H1 (cell line): ENCODE data around the gene ATP10D. TPM values are rescaled to one million over a fixed set of nuclear protein-coding genes. Genes with fewer than 3 reads are reported as not detected.

ENCODE experiments used
- CTCF ChIA-PET: fragments of 300-600 bp; sonication (Branson Sonifier 250); formaldehyde crosslinking; loops from one replicate; lab custom pipeline; 2021; ENCODE audit not compliant: partially characterized antibody; lab: Charles Lee
- POLR2A ChIA-PET: fragments of 300-600 bp; sonication (Branson Sonifier 250); formaldehyde crosslinking; loops from one replicate; lab custom pipeline; 2021; ENCODE audit warnings: inconsistent platforms; ENCODE audit not compliant: partially characterized antibody; lab: Charles Lee
- DNase-seq, 2 experiments: peaks; one replicate each; pipeline versions ENCODE4 v3.0.0 to v3.0.0-alpha.2; 2010 to 2022; ENCODE audit warnings: low spot score in 2 of 2, low read depth in 1 of 2, mixed read lengths in 1 of 2
- FAIRE-seq: peaks from 2 replicates; lab custom pipeline; 2011; peaks lifted over from hg19 to GRCh38; lab: Jason Lieb, UNC
- H2AFZ ChIP-seq: 2 replicates; pipeline ENCODE4 v1.8.1; 2012; ENCODE audit warnings: low read length, inconsistent platforms
- H2AK5ac ChIP-seq: 2 replicates; pipeline ENCODE4 v1.6.1; 2013; ENCODE audit warnings: low read depth, low read length
- H2BK120ac ChIP-seq: replicated peaks from 2 replicates; pipeline ENCODE3; 2013; ENCODE audit warnings: low read depth, low read length, inconsistent platforms
- H2BK12ac ChIP-seq: 2 replicates; pipeline ENCODE4 v1.6.1; 2013; ENCODE audit warnings: low read depth, low read length
- H2BK15ac ChIP-seq: 2 replicates; pipeline ENCODE4 v1.6.1; 2013; ENCODE audit warnings: low read length
- H2BK20ac ChIP-seq: 2 replicates; pipeline ENCODE4 v1.6.1; 2013; ENCODE audit warnings: low read length
- H2BK5ac ChIP-seq: 2 replicates; pipeline ENCODE4 v1.6.1; 2013; ENCODE audit warnings: low read depth, low read length
- H3K14ac ChIP-seq: 2 replicates; pipeline ENCODE4 v1.6.1; 2013; ENCODE audit warnings: inconsistent platforms; ENCODE audit not compliant: insufficient read length
- H3K18ac ChIP-seq: 2 replicates; pipeline ENCODE4 v1.6.1; 2013; ENCODE audit warnings: low read length; ENCODE audit errors: extremely low read depth
- H3K23ac ChIP-seq: 2 replicates; pipeline ENCODE4 v1.6.1; 2013; ENCODE audit warnings: inconsistent platforms; ENCODE audit not compliant: insufficient read length
- H3K23me2 ChIP-seq: 2 replicates; pipeline ENCODE4 v1.6.1; 2013; ENCODE audit warnings: low read depth, low read length
- H3K27ac ChIP-seq: 2 replicates; pipeline ENCODE4 v1.6.1; 2011; ENCODE audit warnings: low read depth, low read length, inconsistent platforms
- H3K27me3 ChIP-seq, 4 experiments: replicated peaks in 1 of 4; 1 replicate in 1 of 4; 2 replicates in 3 of 4; pipeline versions ENCODE4 v1.6.1 to v1.8.1; 2011 to 2013; ENCODE audit warnings: low read length in 3 of 4, mild to moderate bottlenecking in 3 of 4, inconsistent platforms in 2 of 4, mixed read lengths in 2 of 4, moderate library complexity in 1 of 4; ENCODE audit not compliant: control insufficient read depth in 3 of 4, insufficient read depth in 3 of 4; ENCODE audit errors: extremely low read depth in 1 of 4
- H3K36me3 ChIP-seq, 4 experiments: 2 replicates each; pipeline versions ENCODE4 v1.6.1 to v1.8.1; 2011 to 2013; ENCODE audit warnings: mild to moderate bottlenecking in 4 of 4, low read length in 3 of 4, moderate library complexity in 2 of 4, control low read depth in 1 of 4, inconsistent platforms in 1 of 4; ENCODE audit not compliant: insufficient read depth in 4 of 4, control insufficient read depth in 2 of 4
- H3K4ac ChIP-seq: replicated peaks from 2 replicates; pipeline ENCODE3; 2013; ENCODE audit warnings: low read length, low read depth, mixed read lengths, inconsistent platforms; ENCODE audit not compliant: insufficient read length
- H3K4me1 ChIP-seq, 4 experiments: replicated peaks in 1 of 4; 1 replicate in 1 of 4; 2 replicates in 3 of 4; pipeline versions ENCODE4 v1.6.1 to v1.8.1; 2011 to 2013; ENCODE audit warnings: low read length in 3 of 4, inconsistent platforms in 2 of 4, mixed read lengths in 1 of 4; ENCODE audit not compliant: insufficient read depth in 4 of 4, control insufficient read depth in 3 of 4
- H3K4me2 ChIP-seq, 2 experiments: 2 replicates each; pipeline versions ENCODE4 v1.6.1 to v1.8.1; 2011 to 2013; ENCODE audit warnings: low read depth in 2 of 2, low read length in 2 of 2, control low read depth in 1 of 2, inconsistent platforms in 1 of 2, mild to moderate bottlenecking in 1 of 2; ENCODE audit not compliant: insufficient read depth in 1 of 2
- H3K4me3 ChIP-seq, 4 experiments: fragments of 200-600, 300-600 bp in 1 of 4; sonication (generic), shearing (Covaris generic), sonication (Bioruptor Twin) in 1 of 4; 2 replicates each; pipeline versions ENCODE4 v1.5.1 to v1.8.1; 2011 to 2016; ENCODE audit warnings: low read length in 4 of 4, low read depth in 3 of 4, control low read depth in 2 of 4, inconsistent platforms in 2 of 4, mild to moderate bottlenecking in 2 of 4, mixed read lengths in 1 of 4, moderate library complexity in 1 of 4; ENCODE audit not compliant: insufficient read depth in 2 of 4; ENCODE audit errors: extremely low read depth in 1 of 4
- H3K56ac ChIP-seq: replicated peaks from 2 replicates; pipeline ENCODE3; 2013; ENCODE audit warnings: low read depth, mild to moderate bottlenecking, mixed read lengths, low read length, inconsistent platforms; ENCODE audit not compliant: insufficient read length
- H3K79me1 ChIP-seq: 2 replicates; pipeline ENCODE4 v1.6.1; 2013; ENCODE audit warnings: low read depth, low read length, control low read depth
- H3K79me2 ChIP-seq, 2 experiments: 2 replicates each; pipeline versions ENCODE4 v1.6.1 to v1.8.1; 2012 to 2013; ENCODE audit warnings: low read length in 2 of 2, mild to moderate bottlenecking in 2 of 2, inconsistent platforms in 1 of 2; ENCODE audit not compliant: insufficient read depth in 2 of 2, control insufficient read depth in 1 of 2
- H3K9ac ChIP-seq, 4 experiments: replicated peaks in 1 of 4; 1 replicate in 1 of 4; 2 replicates in 3 of 4; pipeline versions ENCODE4 v1.6.1 to v1.8.1; 2011 to 2013; ENCODE audit warnings: low read depth in 3 of 4, low read length in 3 of 4, control low read depth in 2 of 4, mild to moderate bottlenecking in 2 of 4, moderate library complexity in 2 of 4, inconsistent platforms in 1 of 4; ENCODE audit errors: extremely low read depth in 1 of 4
- H3K9me3 ChIP-seq, 2 experiments: 2 replicates each; pipeline versions ENCODE4 v1.6.1 to v1.8.1; 2012 to 2013; ENCODE audit warnings: mild to moderate bottlenecking in 2 of 2, moderate library complexity in 2 of 2, control low read depth in 1 of 2, inconsistent platforms in 1 of 2, low read depth in 1 of 2, low read length in 1 of 2, mixed read lengths in 1 of 2; ENCODE audit not compliant: insufficient read depth in 2 of 2
- H4K20me1 ChIP-seq, 2 experiments: replicated peaks in 1 of 2; 2 replicates each; pipeline versions ENCODE3 to v1.8.1; 2011 to 2013; ENCODE audit warnings: inconsistent platforms in 2 of 2, low read length in 2 of 2, mild to moderate bottlenecking in 1 of 2; ENCODE audit not compliant: insufficient read depth in 2 of 2, control insufficient read depth in 1 of 2
- H4K5ac ChIP-seq: 2 replicates; pipeline ENCODE4 v1.6.1; 2013; ENCODE audit warnings: low read length, low read depth, mixed read lengths, inconsistent platforms; ENCODE audit not compliant: insufficient read length
- H4K8ac ChIP-seq: 2 replicates; pipeline ENCODE4 v1.8.0; 2013; ENCODE audit warnings: mild to moderate bottlenecking, moderate library complexity, low read length, inconsistent platforms; ENCODE audit not compliant: insufficient read depth; ENCODE audit errors: extremely low read depth
- H4K91ac ChIP-seq: replicated peaks from 2 replicates; pipeline ENCODE3; 2013; ENCODE audit warnings: low read length, mixed read lengths, inconsistent platforms; ENCODE audit not compliant: insufficient read length
- GABPA ChIP-seq: IDR thresholded peaks from 2 replicates; pipeline ENCODE4 v1.6.1; 2011; ENCODE audit warnings: mild to moderate bottlenecking, low read length, moderate library complexity, borderline replicate concordance; ENCODE audit not compliant: insufficient read depth
- HDAC2 ChIP-seq, 2 experiments: fragments of 300-600 bp in 1 of 2; sonication (generic) in 1 of 2; IDR thresholded peaks; 2 replicates each; pipeline ENCODE4 v1.6.1; 2011 to 2012; ENCODE audit warnings: low read depth in 2 of 2, low read length in 2 of 2, mild to moderate bottlenecking in 2 of 2, moderate library complexity in 2 of 2, borderline replicate concordance in 1 of 2, inconsistent platforms in 1 of 2
- NANOG ChIP-seq: IDR thresholded peaks from 2 replicates; pipeline ENCODE4 v1.6.1; 2011; ENCODE audit warnings: low read length, low read depth, mild to moderate bottlenecking, inconsistent platforms; ENCODE audit not compliant: insufficient read depth, poor library complexity, severe bottlenecking
- RNF2 ChIP-seq: fragments of 200-900, 300-1000 bp; sonication (generic); IDR thresholded peaks from 2 replicates; pipeline ENCODE4 v1.7.1; 2016; ENCODE audit warnings: borderline replicate concordance, low read depth, mild to moderate bottlenecking, antibody characterized with exemption, low read length; ENCODE audit not compliant: poor library complexity, severe bottlenecking; ENCODE audit errors: missing control alignments
- TEAD4 ChIP-seq: IDR thresholded peaks from 2 replicates; pipeline ENCODE4 v1.6.1; 2012; ENCODE audit warnings: low read depth, low read length, inconsistent platforms, mixed read lengths
- YY1 ChIP-seq: IDR thresholded peaks from 2 replicates; pipeline ENCODE4 v1.6.1; 2011; ENCODE audit warnings: low read depth, mild to moderate bottlenecking, low read length
- WGBS, 2 experiments: shearing (Covaris generic) in 1 of 2; methylation state at CpG; one replicate each; pipeline versions ENCODE4 v1.1.6 to v1.1.7; 2013 to 2015; ENCODE audit warnings: low lambda C conversion rate in 2 of 2, mixed read lengths in 2 of 2, inconsistent platforms in 1 of 2, low coverage in 1 of 2, missing lambda C conversion rate in 1 of 2; ENCODE audit not compliant: insufficient replicate concordance in 2 of 2, insufficient coverage in 1 of 2, insufficient read length in 1 of 2; ENCODE audit errors: extremely low coverage in 1 of 2, missing lambda C conversion rate in 1 of 2; 5-methylcytosine and 5-hydroxymethylcytosine counted together
- polyA plus RNA-seq, 7 experiments: library from polyadenylated mRNA; depleted of rRNA in 3 of 7; stranded (reverse) in 5 of 7; unstranded in 2 of 7; fragments of >200 nt in 5 of 7; fragments of 200-250 nt in 2 of 7; gene quantifications; 1 replicate in 5 of 7; 2 replicates in 1 of 7; 4 replicates in 1 of 7; pipeline versions ENCODE4 v1.2.1 to v1.2.3, GENCODE V29; 2011 to 2013; ENCODE audit warnings: missing spikeins in 2 of 7, mixed read lengths in 2 of 7
- total RNA-seq: library from RNA; stranded (reverse); fragmentation: NEBNext Ultra II Directional; extraction: Animal tissue kit (Norgen Biotek cat#: 25700); gene quantifications from 2 replicates; pipeline ENCODE4 v1.2.1, GENCODE V29; 2021
- TF ChIP-seq, protein P1 (sequence below), 3 experiments: IDR thresholded peaks; 1 replicate in 2 of 3; 2 replicates in 1 of 3; pipeline versions ENCODE4 v1.5.1 to v1.6.1; 2011; ENCODE audit warnings: low read length in 3 of 3, mild to moderate bottlenecking in 3 of 3, inconsistent platforms in 2 of 3, low read depth in 1 of 3, moderate library complexity in 1 of 3; ENCODE audit not compliant: insufficient read depth in 1 of 3; ENCODE audit errors: control extremely low read depth in 1 of 3

ATP10D gene
- total and polyA plus RNA-seq, 2 of the 8 experiments (the other 6 are each of a cell fraction or from before 2014, with no cell fraction given), result 2.9 to 5.9 TPM

DNA sequence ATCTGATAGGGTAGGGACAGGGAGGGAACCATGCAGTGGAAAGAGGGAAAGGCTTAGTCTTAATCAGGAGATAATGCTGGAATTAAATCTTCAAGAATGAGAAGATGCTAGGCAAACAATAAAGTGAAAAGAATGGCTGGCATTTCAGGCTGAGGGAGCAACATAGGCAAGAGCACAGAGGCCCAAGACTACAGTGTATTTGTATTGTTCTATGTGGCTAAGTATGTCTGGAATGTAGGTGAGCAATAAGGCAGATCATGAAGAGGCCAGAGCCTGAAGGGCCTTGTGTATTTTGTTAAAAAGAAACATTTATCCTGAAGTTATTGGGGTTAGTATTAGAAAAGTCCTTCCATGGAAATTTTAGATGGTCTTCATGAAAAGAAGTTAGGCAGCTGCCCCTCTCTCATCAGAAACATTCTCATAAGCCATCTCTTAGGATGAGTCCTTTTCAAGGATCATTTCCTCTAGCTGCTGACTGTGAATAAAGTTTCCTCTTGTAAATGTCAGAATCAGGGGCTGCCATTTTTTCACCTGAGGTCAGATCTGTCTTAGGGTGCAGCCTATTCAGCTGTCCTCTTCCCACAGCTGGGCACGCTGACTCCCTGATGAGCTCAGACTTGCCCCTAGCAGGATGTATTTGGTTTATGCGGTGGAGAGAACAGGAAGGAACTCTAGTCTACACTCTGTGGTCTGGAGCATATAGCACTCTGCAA is 46.3 kb downstream of the ATP10D start:
- DNase-seq, result no peak
- Histone ChIP-seq H3K9me3 (no peaks in the 10 kb centered on the region), H4K20me1 (no peaks in the 10 kb centered on the region), H2AFZ (no peak overlapping the region), H2AK5ac (no peak overlapping the region), H4K91ac (no peak overlapping the region), H3K4me2 (no peak overlapping the region), H2BK5ac (peak overlapping the region; percentile 28), H4K8ac (no peak overlapping the region), H3K56ac (no peak overlapping the region), H3K23ac (no peak overlapping the region), H3K9ac (no peak overlapping the region), H3K4me1 (peaks cover 0 to 7% (median 0%) of the 10 kb centered on the region in 4 experiments; a peak in 3 of 7 replicates), H3K23me2 (no peaks in the 10 kb centered on the region; the same call in 1 of the 2 replicates), H2BK15ac (no peak overlapping the region), H3K36me3 (no peaks in the 10 kb centered on the region), H3K14ac (no peak overlapping the region), H2BK120ac (no peak overlapping the region), H3K79me2 (no peaks in the 10 kb centered on the region), H2BK20ac (no peak overlapping the region), H3K18ac (no peak overlapping the region), H3K4ac (peak overlapping the region; percentile 53), H3K27ac (no peak overlapping the region), H3K27me3 (no peaks in the 10 kb centered on the region), H2BK12ac (peak overlapping the region; percentile 4; the same call in 1 of the 2 replicates), H4K5ac (no peak overlapping the region), H3K79me1 (no peaks in the 10 kb centered on the region), H3K4me3 (no peak overlapping the region)
- TF ChIP-seq NANOG (no peak), RNF2 (no peak), TEAD4 (peak; percentile 94), YY1 (no peak), GABPA (no peak), HDAC2 (IDR thresholded peaks at IDR 0.05; ENCODE audit: borderline replicate concordance in 1 of 2, low read depth in 2 of 2, low read length in 2 of 2) (no peak)
- TF ChIP-seq, protein P1, sequence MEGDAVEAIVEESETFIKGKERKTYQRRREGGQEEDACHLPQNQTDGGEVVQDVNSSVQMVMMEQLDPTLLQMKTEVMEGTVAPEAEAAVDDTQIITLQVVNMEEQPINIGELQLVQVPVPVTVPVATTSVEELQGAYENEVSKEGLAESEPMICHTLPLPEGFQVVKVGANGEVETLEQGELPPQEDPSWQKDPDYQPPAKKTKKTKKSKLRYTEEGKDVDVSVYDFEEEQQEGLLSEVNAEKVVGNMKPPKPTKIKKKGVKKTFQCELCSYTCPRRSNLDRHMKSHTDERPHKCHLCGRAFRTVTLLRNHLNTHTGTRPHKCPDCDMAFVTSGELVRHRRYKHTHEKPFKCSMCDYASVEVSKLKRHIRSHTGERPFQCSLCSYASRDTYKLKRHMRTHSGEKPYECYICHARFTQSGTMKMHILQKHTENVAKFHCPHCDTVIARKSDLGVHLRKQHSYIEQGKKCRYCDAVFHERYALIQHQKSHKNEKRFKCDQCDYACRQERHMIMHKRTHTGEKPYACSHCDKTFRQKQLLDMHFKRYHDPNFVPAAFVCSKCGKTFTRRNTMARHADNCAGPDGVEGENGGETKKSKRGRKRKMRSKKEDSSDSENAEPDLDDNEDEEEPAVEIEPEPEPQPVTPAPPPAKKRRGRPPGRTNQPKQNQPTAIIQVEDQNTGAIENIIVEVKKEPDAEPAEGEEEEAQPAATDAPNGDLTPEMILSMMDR (IDR thresholded peaks at IDR 0.05; ENCODE audit: control extremely low read depth in 1 of 3, insufficient read depth in 1 of 3, low read depth in 1 of 3, low read length in 3 of 3), result no peak
- no peak for FAIRE-seq
- POLR2A ChIA-PET, result interaction anchor here (1.3 kb wide), 1 partner anchor 9 kb away, joined by 6 read pairs; no protein-coding TSS in a partner anchor
- WGBS, 2 experiments, result 88% methylated on average over 2 of the region's 2 CpGs; no CpG with 5 or more reads in 1 of the 2 experiments
- CTCF ChIA-PET, result interaction anchor here (0.6 to 1.2 kb wide), 3 partner anchors 21 to 1058 kb away, joined by 3 to 5 read pairs (median 4); no protein-coding TSS in a partner anchor
